GM19395 (cell line): ENCODE data around the gene MSMP.

ENCODE experiments used
- ATAC-seq: cut with Tn5 transposase; IDR thresholded peaks from one replicate; pipeline ENCODE4 v1.9.1; 2021; ENCODE audit warnings: mild to moderate bottlenecking, moderate library complexity; ENCODE audit not compliant: unreplicated experiment

The MSMP gene

GRCh38 chr9:35745569-35745968 lies 8.5 kb downstream of the MSMP start:
- no peak for ATAC-seq

- ATAC-seq, result no peak
Measured at GRCh38 chr9:35743880-35744518, 10.1 kb downstream of the MSMP start.

- ATAC-seq, result no peak
Measured at GRCh38 chr9:35743452-35743851, 10.6 kb downstream of the MSMP start.

- ATAC-seq, result no peak
Measured at GRCh38 chr9:35741740-35742139, 12.3 kb downstream of the MSMP start.

- no peak for ATAC-seq
Measured at GRCh38 chr9:35740243-35740642, 13.8 kb downstream of the MSMP start.

- ATAC-seq, result no peak
Measured at GRCh38 chr9:35738924-35739323, 15.2 kb downstream of the MSMP start.

- no peak for ATAC-seq
Measured at GRCh38 chr9:35738186-35738585, 15.9 kb downstream of the MSMP start.

- ATAC-seq, result no peak
Measured at GRCh38 chr9:35737143-35737542, 16.9 kb downstream of the MSMP start.

GRCh38 chr9:35736201-35736633 lies 17.9 kb downstream of the MSMP start:
- no peak for ATAC-seq

- ATAC-seq, result no peak
Measured at GRCh38 chr9:35734096-35734495, 20.0 kb downstream of the MSMP start.

GRCh38 chr9:35732800-35733541 lies 21.1 kb downstream of the MSMP start:
- peak; percentile 0 for ATAC-seq

GRCh38 chr9:35732185-35732799 lies 21.8 kb downstream of the MSMP start, which contains the start of the genes CREB3 and TLN1:
Gene CREB3 (plus strand): TSS chr9:35732666. CDS start chr9:35732773, 107 bp downstream.
Gene TLN1 (minus strand): TSS chr9:35732195. CDS start chr9:35725694, 6,501 bp downstream.
- ATAC-seq, result peak; percentile 84

- ATAC-seq, result peak; percentile 0
Measured at GRCh38 chr9:35731415-35732184, 22.5 kb downstream of the MSMP start.

- ATAC-seq, result no peak
Measured at GRCh38 chr9:35730486-35730854, 23.6 kb downstream of the MSMP start.

GRCh38 chr9:35729700-35730485 lies 24.2 kb downstream of the MSMP start:
- no peak for ATAC-seq

- ATAC-seq, result no peak
Measured at GRCh38 chr9:35729101-35729500, 25.0 kb downstream of the MSMP start.

- ATAC-seq, result no peak
Measured at GRCh38 chr9:35728041-35728971, 25.8 kb downstream of the MSMP start.

- no peak for ATAC-seq
Measured at GRCh38 chr9:35727676-35728040, 26.4 kb downstream of the MSMP start.

GRCh38 chr9:35726931-35727330 lies 27.1 kb downstream of the MSMP start:
- no peak for ATAC-seq
